Airway epithelial cell (primary cell): Measurements from ENCODE around the gene POU4F3. TPM values are rescaled to one million over a fixed set of nuclear protein-coding genes. Genes with fewer than 3 reads are reported as not detected.

Experiments
- total RNA-seq: library from RNA; depleted of rRNA; stranded (reverse); fragments of >200 nt; gene quantifications from 2 replicates; pipeline ENCODE4 v1.2.3, GENCODE V29; 2015

The POU4F3 gene
- 0.42 TPM in 1 of 2 replicates, not detected in the other for total RNA-seq

DNA sequence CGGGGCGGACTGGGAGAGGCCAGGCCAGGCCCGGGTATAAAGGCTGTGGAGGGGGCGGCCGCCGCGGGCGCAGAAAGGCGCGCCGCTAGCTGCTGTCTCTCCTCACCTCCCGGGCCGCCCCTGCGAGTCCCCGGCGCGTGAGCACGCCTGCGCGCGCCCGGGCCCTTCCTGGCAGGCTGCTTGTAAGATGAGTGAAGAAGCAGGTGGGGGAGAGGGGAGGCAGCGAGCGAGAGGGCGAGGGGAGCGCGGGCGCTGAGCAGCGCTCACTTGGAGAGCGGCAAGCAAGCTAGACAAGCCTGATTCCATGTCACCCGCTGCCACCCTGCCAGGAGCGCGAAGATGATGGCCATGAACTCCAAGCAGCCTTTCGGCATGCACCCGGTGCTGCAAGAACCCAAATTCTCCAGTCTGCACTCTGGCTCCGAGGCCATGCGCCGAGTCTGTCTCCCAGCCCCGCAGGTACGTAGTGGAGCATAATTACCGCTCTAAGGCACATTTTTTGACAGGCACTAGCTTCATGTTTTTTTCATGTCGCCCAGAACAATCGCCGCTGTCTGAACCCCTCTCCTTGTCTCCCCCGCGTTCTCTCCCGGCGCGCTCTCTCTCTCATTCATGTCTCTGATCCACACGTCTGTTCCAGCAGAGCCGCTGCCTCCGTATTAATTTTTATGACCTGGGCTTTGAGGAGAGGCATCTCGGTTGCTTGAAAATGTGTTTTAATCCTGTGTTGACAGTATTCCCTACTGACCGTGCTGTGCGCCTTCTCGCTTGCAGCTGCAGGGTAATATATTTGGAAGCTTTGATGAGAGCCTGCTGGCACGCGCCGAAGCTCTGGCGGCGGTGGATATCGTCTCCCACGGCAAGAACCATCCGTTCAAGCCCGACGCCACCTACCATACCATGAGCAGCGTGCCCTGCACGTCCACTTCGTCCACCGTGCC, at the start of gene POU4F3:
POU4F3 (plus strand) TSS at position 66 of the 941 bp plus-strand sequence; CDS start at position 340, 274 bp downstream.

Other genes starting within 250 kb of the POU4F3 start
- gene PLAC8L1, start 233.3 kb upstream of the POU4F3 start, total RNA-seq = not detected in 2 replicates
- gene LARS1, start 156.2 kb upstream of the POU4F3 start, total RNA-seq = 68.3 and 71.1 TPM in 2 replicates
- 11.6 and 19.5 TPM in 2 replicates for gene RBM27, start 135.2 kb upstream of the POU4F3 start, total RNA-seq
- gene TCERG1, start 108.5 kb downstream of the POU4F3 start, total RNA-seq = 45.9 and 50.4 TPM in 2 replicates
- not detected in 2 replicates for gene GPR151, start 177.4 kb downstream of the POU4F3 start, total RNA-seq